Neural progenitor cell (in vitro differentiated cells): ENCODE data around the gene MYEOV. TPM values are rescaled to one million over a fixed set of nuclear protein-coding genes. Genes with fewer than 3 reads are reported as not detected.

Source experiments
- DNase-seq: peaks from one replicate; pipeline ENCODE4 v3.0.0-alpha.2; 2016; ENCODE audit warnings: low spot score
- H2AFZ ChIP-seq: fragments of 200-600 bp; sonication (generic); replicated peaks from 2 replicates; pipeline ENCODE4 v1.6.1; 2016; ENCODE audit warnings: antibody characterized with exemption
- H3F3A ChIP-seq: fragments of 200-600 bp; sonication (generic); 2 replicates; pipeline ENCODE4 v1.6.1; 2016; ENCODE audit warnings: antibody characterized with exemption, low read depth
- H3K27ac ChIP-seq: fragments of 200-600 bp; sonication (generic); 2 replicates; pipeline ENCODE4 v1.5.1; 2016; ENCODE audit warnings: mild to moderate bottlenecking
- H3K27me3 ChIP-seq: fragments of 200-600 bp; sonication (generic); 2 replicates; pipeline ENCODE4 v1.6.1; 2016; ENCODE audit warnings: mild to moderate bottlenecking, moderate library complexity
- H3K36me3 ChIP-seq: fragments of 200-600 bp; sonication (generic); 2 replicates; pipeline ENCODE4 v1.5.1; 2016
- H3K4me1 ChIP-seq: fragments of 200-600 bp; sonication (generic); 2 replicates; pipeline ENCODE4 v1.6.1; 2016; ENCODE audit warnings: mixed run types
- H3K4me2 ChIP-seq: fragments of 200-600 bp; sonication (generic); 2 replicates; pipeline ENCODE4 v1.6.1; 2016
- H3K4me3 ChIP-seq: fragments of 200-600 bp; sonication (generic); 2 replicates; pipeline ENCODE4 v1.5.1; 2016
- H3K79me2 ChIP-seq: fragments of 200-600 bp; sonication (generic); 2 replicates; pipeline ENCODE4 v1.6.1; 2016; ENCODE audit warnings: low read depth
- H3K9ac ChIP-seq: fragments of 200-600 bp; sonication (generic); 2 replicates; pipeline ENCODE4 v1.6.1; 2016
- H3K9me3 ChIP-seq: fragments of 200-600 bp; sonication (generic); 2 replicates; pipeline ENCODE4 v1.5.1; 2016; ENCODE audit warnings: low read depth
- H4K20me1 ChIP-seq: fragments of 200-600 bp; sonication (generic); 2 replicates; pipeline ENCODE4 v1.6.1; 2016; ENCODE audit warnings: low read depth
- H3K27ac Mint-ChIP-seq: 3 replicates; pipeline ENCODE4 v1.8.0; 2021; ENCODE audit warnings: mixed read lengths
- H3K27me3 Mint-ChIP-seq: 2 replicates; pipeline ENCODE4 v1.8.0; 2022; ENCODE audit warnings: low read depth, mild to moderate bottlenecking, inconsistent platforms, moderate library complexity, mixed read lengths; ENCODE audit not compliant: insufficient read depth
- H3K36me3 Mint-ChIP-seq: 3 replicates; pipeline ENCODE4 v1.8.0; 2021; ENCODE audit warnings: mixed read lengths
- H3K4me1 Mint-ChIP-seq: 3 replicates; pipeline ENCODE4 v1.8.0; 2021; ENCODE audit warnings: mixed read lengths
- H3K4me3 Mint-ChIP-seq: 3 replicates; pipeline ENCODE4 v1.8.0; 2021; ENCODE audit warnings: mild to moderate bottlenecking, moderate library complexity, mixed read lengths
- H3K9me3 Mint-ChIP-seq: 3 replicates; pipeline ENCODE4 v1.8.0; 2020; ENCODE audit warnings: mixed read lengths
- CTCF ChIP-seq: fragments of 200-600 bp; sonication (generic); IDR thresholded peaks from 2 replicates; pipeline ENCODE4 v1.5.1; 2017; ENCODE audit warnings: antibody characterized with exemption, mild to moderate bottlenecking
- EZH2 ChIP-seq: fragments of 200-600 bp; sonication (generic); IDR thresholded peaks from 2 replicates; pipeline ENCODE4 v1.6.1; 2017; ENCODE audit warnings: antibody characterized with exemption, mild to moderate bottlenecking, moderate library complexity
- EZH2phosphoT487 ChIP-seq: fragments of 200-600 bp; sonication (generic); IDR thresholded peaks from 2 replicates; pipeline ENCODE4 v1.6.1; 2017; ENCODE audit warnings: antibody characterized with exemption
- total RNA-seq: library from RNA; depleted of rRNA; stranded (reverse); fragments of >200 nt; gene quantifications from 2 replicates; pipeline ENCODE4 v1.2.3, GENCODE V29; 2015; ENCODE audit warnings: low replicate concordance

MYEOV gene
- total RNA-seq, 1 donor from 2014 or later = not detected

GRCh38 chr11:69296890-69297786, 3.2 kb downstream of the MYEOV start:
- H3K27me3 ChIP-seq = no peaks in the 10 kb centered on the region
- peak; percentile 35 for DNase-seq
- Mint-ChIP-seq H3K4me3 (no peak overlapping the region), H3K36me3 (no peaks in the 10 kb centered on the region), H3K4me1 (peaks cover 26% of the 10 kb centered on the region), H3K27me3 (peaks cover 14% of the 10 kb centered on the region), H3K27ac (peak overlapping the region; percentile 72), H3K9me3 (no peaks in the 10 kb centered on the region)
- H4K20me1 ChIP-seq = no peaks in the 10 kb centered on the region
- H3K36me3 ChIP-seq = no peaks in the 10 kb centered on the region
- no peaks in the 10 kb centered on the region for H3K79me2 ChIP-seq
- H3F3A ChIP-seq = no peaks in the 10 kb centered on the region
- H3K9me3 ChIP-seq = no peaks in the 10 kb centered on the region
- no peak for TF ChIP-seq EZH2phosphoT487
- TF ChIP-seq EZH2 = no peak
- TF ChIP-seq CTCF = no peak
- no peak overlapping the region for H2AFZ ChIP-seq
- no peaks in the 10 kb centered on the region for H3K4me1 ChIP-seq
- no peak overlapping the region for H3K4me3 ChIP-seq
- H3K27ac ChIP-seq = no peak overlapping the region
- H3K4me2 ChIP-seq = no peak overlapping the region
- H3K9ac ChIP-seq = no peak overlapping the region

GRCh38 chr11:69297787-69298266, 3.9 kb downstream of the MYEOV start:
- Mint-ChIP-seq H3K9me3 (no peaks in the 10 kb centered on the region), H3K27me3 (peaks cover 14% of the 10 kb centered on the region), H3K4me3 (peak overlapping the region; percentile 1), H3K36me3 (no peaks in the 10 kb centered on the region), H3K4me1 (peaks cover 26% of the 10 kb centered on the region), H3K27ac (peak overlapping the region; percentile 79)
- TF ChIP-seq CTCF (no peak), EZH2 (no peak), EZH2phosphoT487 (no peak)
- no peak for DNase-seq
- H3K27me3 ChIP-seq = no peaks in the 10 kb centered on the region
- H3K9ac ChIP-seq = no peak overlapping the region
- no peaks in the 10 kb centered on the region for H3K4me1 ChIP-seq
- H3K79me2 ChIP-seq = no peaks in the 10 kb centered on the region
- H3K4me2 ChIP-seq = no peak overlapping the region
- no peaks in the 10 kb centered on the region for H4K20me1 ChIP-seq
- no peak overlapping the region for H3K4me3 ChIP-seq
- no peak overlapping the region for H2AFZ ChIP-seq
- no peaks in the 10 kb centered on the region for H3K9me3 ChIP-seq
- no peaks in the 10 kb centered on the region for H3K36me3 ChIP-seq
- no peak overlapping the region for H3K27ac ChIP-seq
- H3F3A ChIP-seq = no peaks in the 10 kb centered on the region

GRCh38 chr11:69298267-69299022, 4.5 kb downstream of the MYEOV start:
- no peaks in the 10 kb centered on the region for H3F3A ChIP-seq
- no peak for TF ChIP-seq CTCF
- no peak for TF ChIP-seq EZH2
- TF ChIP-seq EZH2phosphoT487 = no peak
- H3K4me3 ChIP-seq = no peak overlapping the region
- no peaks in the 10 kb centered on the region for H4K20me1 ChIP-seq
- H2AFZ ChIP-seq = no peak overlapping the region
- H3K36me3 ChIP-seq = no peaks in the 10 kb centered on the region
- no peak overlapping the region for H3K4me3 Mint-ChIP-seq
- H3K36me3 Mint-ChIP-seq = no peaks in the 10 kb centered on the region
- no peaks in the 10 kb centered on the region for H3K9me3 Mint-ChIP-seq
- H3K27ac ChIP-seq = no peak overlapping the region
- no peaks in the 10 kb centered on the region for H3K4me1 ChIP-seq
- DNase-seq = no peak
- no peak overlapping the region for H3K9ac ChIP-seq
- H3K27me3 ChIP-seq = no peaks in the 10 kb centered on the region
- H3K79me2 ChIP-seq = no peaks in the 10 kb centered on the region
- H3K4me2 ChIP-seq = no peak overlapping the region
- H3K4me1 Mint-ChIP-seq = peaks cover 26% of the 10 kb centered on the region
- peaks cover 17% of the 10 kb centered on the region for H3K27me3 Mint-ChIP-seq
- no peaks in the 10 kb centered on the region for H3K9me3 ChIP-seq
- H3K27ac Mint-ChIP-seq = peak overlapping the region; percentile 79
